Prostate gland (tissue), 2 donors: ENCODE results near the gene HOATZ.

Experiments
- POLR2AphosphoS5 ChIP-seq: sonication (generic); formaldehyde crosslinking; IDR thresholded peaks from one replicate; pipeline ENCODE4 v1.6.1; 2017; ENCODE audit warnings: antibody characterized with exemption
- TF ChIP-seq, protein P1 (sequence below), 4 experiments: fragments of 200-600 bp in 2 of 4; fragments of 450-650 bp in 2 of 4; sonication (generic) in 2 of 4; IDR thresholded peaks; 1 replicate in 3 of 4; 2 replicates in 1 of 4; pipeline ENCODE4 v1.5.1; 2016 to 2019; ENCODE audit warnings: antibody characterized with exemption in 4 of 4, mild to moderate bottlenecking in 2 of 4, moderate library complexity in 2 of 4

DNA sequence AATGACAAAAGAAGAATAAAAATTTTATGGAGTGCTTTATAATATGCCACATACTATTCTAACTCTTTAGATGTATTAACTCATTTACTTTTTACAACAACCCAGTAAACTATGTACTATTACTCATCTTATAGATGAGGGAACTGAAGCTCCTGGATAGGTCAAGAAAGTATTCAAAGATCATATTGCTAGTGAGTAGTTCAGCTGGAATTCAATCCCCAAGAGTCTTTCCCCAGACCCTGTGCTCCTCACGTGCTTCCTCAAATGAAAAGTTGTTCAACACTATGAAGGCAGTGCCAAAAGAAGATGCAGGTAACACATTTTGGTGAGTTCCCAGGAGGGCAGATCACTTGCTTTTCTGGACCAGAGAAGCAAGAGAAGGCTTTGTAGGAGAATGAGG is 49.2 kb upstream of the HOATZ start:
- TF ChIP-seq, protein P1, sequence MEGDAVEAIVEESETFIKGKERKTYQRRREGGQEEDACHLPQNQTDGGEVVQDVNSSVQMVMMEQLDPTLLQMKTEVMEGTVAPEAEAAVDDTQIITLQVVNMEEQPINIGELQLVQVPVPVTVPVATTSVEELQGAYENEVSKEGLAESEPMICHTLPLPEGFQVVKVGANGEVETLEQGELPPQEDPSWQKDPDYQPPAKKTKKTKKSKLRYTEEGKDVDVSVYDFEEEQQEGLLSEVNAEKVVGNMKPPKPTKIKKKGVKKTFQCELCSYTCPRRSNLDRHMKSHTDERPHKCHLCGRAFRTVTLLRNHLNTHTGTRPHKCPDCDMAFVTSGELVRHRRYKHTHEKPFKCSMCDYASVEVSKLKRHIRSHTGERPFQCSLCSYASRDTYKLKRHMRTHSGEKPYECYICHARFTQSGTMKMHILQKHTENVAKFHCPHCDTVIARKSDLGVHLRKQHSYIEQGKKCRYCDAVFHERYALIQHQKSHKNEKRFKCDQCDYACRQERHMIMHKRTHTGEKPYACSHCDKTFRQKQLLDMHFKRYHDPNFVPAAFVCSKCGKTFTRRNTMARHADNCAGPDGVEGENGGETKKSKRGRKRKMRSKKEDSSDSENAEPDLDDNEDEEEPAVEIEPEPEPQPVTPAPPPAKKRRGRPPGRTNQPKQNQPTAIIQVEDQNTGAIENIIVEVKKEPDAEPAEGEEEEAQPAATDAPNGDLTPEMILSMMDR (IDR thresholded peaks at IDR 0.05), result no peak
- TF ChIP-seq POLR2AphosphoS5, result no peak
